ENCODE data around the gene ETS1.

GRCh38 chr11:128432926-128433325 is 154.4 kb downstream of the ETS1 start:
- TF ChIP-seq POLR2A (IDR thresholded peaks at IDR 0.05): no peak
- no peak for TF ChIP-seq CTCF (IDR thresholded peaks at IDR 0.05)

Data from Peyer's patch (tissue), 4 donors.